K562 (cell line): ENCODE results near the gene CLEC3B. TPM values are rescaled to one million over a fixed set of nuclear protein-coding genes. Genes with fewer than 3 reads are reported as not detected.

ENCODE experiments used
- CC2D1A ChIP-seq: fragments of 450-650 bp; IDR thresholded peaks from 2 replicates; pipeline ENCODE4 v1.6.1; 2017; ENCODE audit warnings: mild to moderate bottlenecking
- CEBPG ChIP-seq, 3 experiments: fragments of 200-800 bp in 1 of 3; sonication (Bioruptor generic) in 1 of 3; sonication (generic) in 1 of 3; formaldehyde crosslinking in 1 of 3; IDR thresholded peaks in 2 of 3; conservative IDR thresholded peaks in 1 of 3; 2 replicates each; pipeline versions ENCODE4 v1.6.1 to v1.8.0; 2016 to 2022; ENCODE audit warnings: missing compliant biosample characterization in 2 of 3, missing genetic modification characterization in 2 of 3, mild to moderate bottlenecking in 1 of 3, missing genetic modification reagents in 1 of 3
- KLF16 ChIP-seq: IDR thresholded peaks from 2 replicates; pipeline ENCODE4 v1.6.1; 2016; ENCODE audit warnings: antibody characterized with exemption
- LEF1 ChIP-seq: fragments of 450-650 bp; IDR thresholded peaks from 2 replicates; pipeline ENCODE4 v1.6.1; 2016; ENCODE audit warnings: mild to moderate bottlenecking
- MEIS2 ChIP-seq: fragments of 450-650 bp; IDR thresholded peaks from 2 replicates; pipeline ENCODE4 v1.6.1; 2014; ENCODE audit warnings: mild to moderate bottlenecking; ENCODE audit not compliant: partially characterized antibody
- MGA ChIP-seq: fragments of 450-650 bp; IDR thresholded peaks from 2 replicates; pipeline ENCODE4 v1.6.1; 2016; ENCODE audit warnings: mild to moderate bottlenecking, moderate library complexity
- RBBP5 ChIP-seq: fragments of 200-600 bp; sonication (generic); IDR thresholded peaks from 2 replicates; pipeline ENCODE4 v1.6.1; 2012; ENCODE audit warnings: borderline replicate concordance, mild to moderate bottlenecking, low read length, control low read depth, inconsistent platforms; ENCODE audit not compliant: insufficient read depth, poor library complexity, severe bottlenecking
- SETDB1 ChIP-seq: IDR thresholded peaks from one replicate; pipeline ENCODE4 v1.6.1; 2012; ENCODE audit warnings: low read length, control low read depth, inconsistent platforms
- WHSC1 ChIP-seq: IDR thresholded peaks from one replicate; pipeline ENCODE4 v1.6.1; 2012; ENCODE audit warnings: low read length, control low read depth, inconsistent platforms
- polyA plus RNA-seq, 8 experiments: library from polyadenylated mRNA; depleted of rRNA in 4 of 8; stranded (reverse) in 5 of 8; unstranded in 3 of 8; fragments of >200 nt; fragmentation: Nextera tagmentation in 2 of 8; fragmentation: Illumina TruSeq in 1 of 8; extraction: Ambion mirVana in 2 of 8; extraction: Trizol in 1 of 8; gene quantifications; 2 replicates each; pipeline versions ENCODE4 v1.2.1 to v1.2.3, GENCODE V29; 2011 to 2014; ENCODE audit warnings: inconsistent platforms in 1 of 8, missing spikeins in 1 of 8
- total RNA-seq, 7 experiments: library from RNA; depleted of rRNA in 6 of 7; stranded (reverse); fragments of >200 nt in 6 of 7; fragmentation: Illumina TruSeq in 2 of 7; extraction: Trizol in 2 of 7; gene quantifications; 2 replicates each; pipeline versions ENCODE4 v1.2.1 to v1.2.3, GENCODE V29; 2011 to 2021; ENCODE audit warnings: low replicate concordance in 1 of 7
- TF ChIP-seq, protein P1 (sequence below), 2 experiments: IDR thresholded peaks; 2 replicates each; pipeline ENCODE4 v1.6.1; 2012; ENCODE audit warnings: improper control_type of control experiment in 2 of 2, low read depth in 2 of 2, low read length in 2 of 2, borderline replicate concordance in 1 of 2
- TF ChIP-seq, protein P2 (sequence below): IDR thresholded peaks from 2 replicates; pipeline ENCODE4 v1.6.1; 2012; ENCODE audit warnings: low read depth, low read length, improper control_type of control experiment, borderline replicate concordance

CLEC3B gene
- total and polyA plus RNA-seq, 9 of the 15 experiments (the other 6 are each of a cell fraction or from before 2014, with no cell fraction given), result not detected

GRCh38 chr3:45037720-45038455 lies 11.8 kb downstream of the CLEC3B start (continued):
- peak; percentile 93 for TF ChIP-seq MEIS2
- no peak for TF ChIP-seq SETDB1
- TF ChIP-seq CEBPG (CRISPR knock-in tag; IDR thresholded peaks at IDR 0.05), result no peak
- TF ChIP-seq CEBPG (tag; conservative IDR thresholded peaks at IDR 0.05 in 1 of 2, IDR thresholded peaks at IDR 0.05 in 1 of 2), result no peak
- TF ChIP-seq MGA, result peak; percentile 60
- peak; percentile 78 for TF ChIP-seq KLF16
- 0 out of 2 replicates have a peak, but pooled peaks have one; percentile 13 for TF ChIP-seq LEF1
- TF ChIP-seq, protein P1, sequence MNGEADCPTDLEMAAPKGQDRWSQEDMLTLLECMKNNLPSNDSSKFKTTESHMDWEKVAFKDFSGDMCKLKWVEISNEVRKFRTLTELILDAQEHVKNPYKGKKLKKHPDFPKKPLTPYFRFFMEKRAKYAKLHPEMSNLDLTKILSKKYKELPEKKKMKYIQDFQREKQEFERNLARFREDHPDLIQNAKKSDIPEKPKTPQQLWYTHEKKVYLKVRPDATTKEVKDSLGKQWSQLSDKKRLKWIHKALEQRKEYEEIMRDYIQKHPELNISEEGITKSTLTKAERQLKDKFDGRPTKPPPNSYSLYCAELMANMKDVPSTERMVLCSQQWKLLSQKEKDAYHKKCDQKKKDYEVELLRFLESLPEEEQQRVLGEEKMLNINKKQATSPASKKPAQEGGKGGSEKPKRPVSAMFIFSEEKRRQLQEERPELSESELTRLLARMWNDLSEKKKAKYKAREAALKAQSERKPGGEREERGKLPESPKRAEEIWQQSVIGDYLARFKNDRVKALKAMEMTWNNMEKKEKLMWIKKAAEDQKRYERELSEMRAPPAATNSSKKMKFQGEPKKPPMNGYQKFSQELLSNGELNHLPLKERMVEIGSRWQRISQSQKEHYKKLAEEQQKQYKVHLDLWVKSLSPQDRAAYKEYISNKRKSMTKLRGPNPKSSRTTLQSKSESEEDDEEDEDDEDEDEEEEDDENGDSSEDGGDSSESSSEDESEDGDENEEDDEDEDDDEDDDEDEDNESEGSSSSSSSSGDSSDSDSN (IDR thresholded peaks at IDR 0.05; ENCODE audit: borderline replicate concordance in 1 of 2, low read depth in 2 of 2, low read length in 2 of 2), result 0 out of 4 replicates have a peak, but pooled peaks of 1 of the 2 experiments have one; percentile 67
- no peak for TF ChIP-seq RBBP5
- no peak for TF ChIP-seq WHSC1
- TF ChIP-seq, protein P2, sequence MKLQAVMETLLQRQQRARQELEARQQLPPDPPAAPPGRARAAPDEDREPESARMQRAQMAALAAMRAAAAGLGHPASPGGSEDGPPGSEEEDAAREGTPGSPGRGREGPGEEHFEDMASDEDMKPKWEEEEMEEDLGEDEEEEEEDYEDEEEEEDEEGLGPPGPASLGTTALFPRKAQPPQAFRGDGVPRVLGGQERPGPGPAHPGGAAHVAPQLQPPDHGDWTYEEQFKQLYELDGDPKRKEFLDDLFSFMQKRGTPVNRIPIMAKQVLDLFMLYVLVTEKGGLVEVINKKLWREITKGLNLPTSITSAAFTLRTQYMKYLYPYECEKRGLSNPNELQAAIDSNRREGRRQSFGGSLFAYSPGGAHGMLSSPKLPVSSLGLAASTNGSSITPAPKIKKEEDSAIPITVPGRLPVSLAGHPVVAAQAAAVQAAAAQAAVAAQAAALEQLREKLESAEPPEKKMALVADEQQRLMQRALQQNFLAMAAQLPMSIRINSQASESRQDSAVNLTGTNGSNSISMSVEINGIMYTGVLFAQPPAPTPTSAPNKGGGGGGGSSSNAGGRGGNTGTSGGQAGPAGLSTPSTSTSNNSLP, result no peak
- TF ChIP-seq CC2D1A, result peak; percentile 94
